A549 (cell line): Measurements from ENCODE around the gene CYP4F3.

Experiments
- CTCF ChIP-seq: fragments of >200 bp; sonication (Bioruptor Twin); formaldehyde crosslinking; IDR thresholded peaks from 3 replicates; pipeline ENCODE4 v1.5.1; 2016
- MAFK ChIP-seq: fragments of 450-650 bp; IDR thresholded peaks from 2 replicates; pipeline ENCODE4 v1.6.1; 2014; ENCODE audit not compliant: partially characterized antibody
- POLR2A ChIP-seq: IDR thresholded peaks from 2 replicates; pipeline ENCODE4 v1.6.1; 2012; ENCODE audit warnings: mild to moderate bottlenecking, low read length
- ZFP36 ChIP-seq: fragments of 450-650 bp; IDR thresholded peaks from 2 replicates; pipeline ENCODE4 v1.6.1; 2014; ENCODE audit warnings: borderline replicate concordance; ENCODE audit not compliant: partially characterized antibody
- TF ChIP-seq, protein P1 (sequence below): fragments of 250-450 bp; sonication (Bioruptor Pico); IDR thresholded peaks from 2 replicates; pipeline ENCODE4 v1.5.0; 2021; ENCODE audit warnings: mild to moderate bottlenecking, moderate library complexity, borderline replicate concordance

GRCh38 chr19:15666186-15666585 lies 25.5 kb downstream of the CYP4F3 start:
- TF ChIP-seq CTCF (no peak), ZFP36 (no peak), POLR2A (no peak), MAFK (no peak)
- TF ChIP-seq, protein P1, sequence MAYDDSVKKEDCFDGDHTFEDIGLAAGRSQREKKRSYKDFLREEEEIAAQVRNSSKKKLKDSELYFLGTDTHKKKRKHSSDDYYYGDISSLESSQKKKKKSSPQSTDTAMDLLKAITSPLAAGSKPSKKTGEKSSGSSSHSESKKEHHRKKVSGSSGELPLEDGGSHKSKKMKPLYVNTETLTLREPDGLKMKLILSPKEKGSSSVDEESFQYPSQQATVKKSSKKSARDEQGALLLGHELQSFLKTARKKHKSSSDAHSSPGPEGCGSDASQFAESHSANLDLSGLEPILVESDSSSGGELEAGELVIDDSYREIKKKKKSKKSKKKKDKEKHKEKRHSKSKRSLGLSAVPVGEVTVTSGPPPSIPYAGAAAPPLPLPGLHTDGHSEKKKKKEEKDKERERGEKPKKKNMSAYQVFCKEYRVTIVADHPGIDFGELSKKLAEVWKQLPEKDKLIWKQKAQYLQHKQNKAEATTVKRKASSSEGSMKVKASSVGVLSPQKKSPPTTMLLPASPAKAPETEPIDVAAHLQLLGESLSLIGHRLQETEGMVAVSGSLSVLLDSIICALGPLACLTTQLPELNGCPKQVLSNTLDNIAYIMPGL = no peak
